ENCODE measurements around the gene RASAL1. TPM values are rescaled to one million over a fixed set of nuclear protein-coding genes. Genes with fewer than 3 reads are reported as not detected.

The RASAL1 gene
- polyA plus RNA-seq, 2 of the 4 experiments (the other 2 are of a cell fraction), result 0.30 to 0.34 TPM

DNA sequence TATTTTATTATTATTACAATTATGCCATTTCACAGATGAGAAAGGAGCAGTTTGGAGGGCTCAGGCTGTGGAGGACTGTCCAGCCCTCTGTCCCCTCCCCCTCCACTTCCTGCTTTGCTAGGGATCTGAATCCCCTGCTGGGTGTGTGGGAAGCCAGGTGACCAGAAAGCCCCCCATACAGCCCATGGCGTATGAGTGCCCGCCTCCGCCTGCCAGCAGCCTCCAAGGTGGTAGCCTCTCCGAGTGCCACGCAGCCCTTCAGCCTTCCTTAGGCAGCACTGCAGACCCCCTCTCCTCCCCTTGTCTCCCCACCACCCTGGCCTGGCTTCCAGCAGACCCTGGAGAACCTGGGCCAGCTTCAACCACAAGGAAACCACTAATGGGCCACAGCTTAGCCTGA lies 66.4 kb downstream of the RASAL1 start:
- 74% methylated on average over 5 of the region's 5 CpGs for WGBS (ENCODE audit: missing lambda C conversion rate)
- Histone ChIP-seq H3K4me3 (no peak overlapping the region), H3K4me2 (no peak overlapping the region), H3K27ac (no peak overlapping the region), H3K9me3 (no peaks in the 10 kb centered on the region), H3K4me1 (peaks cover 8% of the 10 kb centered on the region)
- no peak for ATAC-seq
- no peak for FAIRE-seq
- TF ChIP-seq FOSB (CRISPR knock-in tag; IDR thresholded peaks at IDR 0.05), result no peak
- TF ChIP-seq HEYL (CRISPR knock-in tag; IDR thresholded peaks at IDR 0.05), result no peak
- TF ChIP-seq ZC3H11A (IDR thresholded peaks at IDR 0.05), result no peak
- TF ChIP-seq HOXA7 (CRISPR knock-in tag; IDR thresholded peaks at IDR 0.05), result no peak
- TF ChIP-seq ATOH8 (CRISPR knock-in tag; IDR thresholded peaks at IDR 0.05; ENCODE audit: low read depth), result no peak
- TF ChIP-seq CEBPB (IDR thresholded peaks at IDR 0.05), result no peak
- no peak for TF ChIP-seq ZSCAN20 (CRISPR knock-in tag; IDR thresholded peaks at IDR 0.05)
- TF ChIP-seq PBX3 (IDR thresholded peaks at IDR 0.05), result no peak
- TF ChIP-seq HDAC2 (IDR thresholded peaks at IDR 0.05), result no peak
- ChIA-PET POLR2A (no interaction called here), CTCF (interaction anchor here (0.9 to 3.0 kb wide), 4 partner anchors 11 to 168 kb away, joined by 3 to 22 read pairs (median 6); no protein-coding TSS in a partner anchor)
- no peak for DNase-seq (ENCODE audit: low read depth in 1 of 2, low spot score in 1 of 2)

DNA sequence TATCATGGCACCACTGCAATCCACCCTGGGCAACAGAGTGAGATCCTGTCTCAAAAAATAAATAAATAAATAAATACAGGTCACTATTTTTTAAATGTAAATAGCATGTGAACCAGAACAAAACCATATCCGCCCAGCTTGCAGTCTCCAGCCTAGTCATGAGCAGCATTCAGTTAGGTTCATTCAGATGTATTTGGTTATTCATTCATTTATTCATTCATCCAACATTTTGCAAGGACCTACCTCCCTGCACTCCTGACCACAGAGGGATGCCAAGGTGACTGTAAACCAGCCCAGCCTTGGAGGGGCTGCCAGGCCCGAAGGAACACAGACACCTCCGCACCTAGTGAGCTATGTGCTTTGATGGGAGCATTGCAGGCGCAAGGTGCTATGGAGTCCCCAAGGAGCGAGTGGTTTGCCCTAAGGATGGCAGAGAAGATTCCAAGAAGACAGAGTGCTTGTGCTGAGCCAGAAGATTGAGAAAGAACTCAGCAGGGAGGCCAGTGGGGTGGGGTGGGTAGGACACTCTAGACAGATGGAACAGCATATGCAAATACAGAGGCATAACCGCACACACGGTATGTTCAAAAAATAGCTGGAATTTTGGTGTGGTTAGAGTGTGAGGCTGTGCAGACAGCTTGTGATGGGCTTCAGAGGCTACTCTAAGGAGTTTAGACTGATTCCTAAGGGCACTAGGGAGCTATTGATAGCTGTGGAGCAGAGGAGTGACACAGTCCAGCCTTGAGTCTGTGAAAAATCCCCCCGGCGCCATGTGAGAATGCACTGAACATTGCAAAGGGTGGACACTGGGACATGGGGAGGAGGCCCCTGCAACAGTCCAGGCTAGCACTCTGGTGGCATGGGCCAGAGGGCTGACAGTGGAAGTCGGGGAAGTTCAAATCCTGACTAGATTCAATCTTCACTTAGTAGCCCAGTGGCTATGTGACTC lies 67.3 kb downstream of the RASAL1 start:
- POLR2A ChIA-PET, result no interaction called here
- Histone ChIP-seq H3K4me3 (no peak overlapping the region), H3K4me2 (no peak overlapping the region), H3K9me3 (no peaks in the 10 kb centered on the region), H3K27ac (no peak overlapping the region), H3K4me1 (peaks cover 8% of the 10 kb centered on the region)
- WGBS (ENCODE audit: missing lambda C conversion rate), result 68% methylated on average over 10 of the region's 10 CpGs
- FAIRE-seq (no peak), DNase-seq (ENCODE audit: low read depth in 1 of 2, low spot score in 1 of 2) (no peak), ATAC-seq (no peak)
- TF ChIP-seq ZFP36 (IDR thresholded peaks at IDR 0.05; ENCODE audit: borderline replicate concordance, partially characterized antibody) (peak; percentile 43), FOSL2 (IDR thresholded peaks at IDR 0.05) (no peak), FOSL2 (CRISPR knock-in tag; IDR thresholded peaks at IDR 0.05) (no peak)
- CTCF ChIA-PET, result interaction anchor here (1.0 to 1.1 kb wide), 2 partner anchors 19 to 357 kb away, joined by 3 to 4 read pairs; no protein-coding TSS in a partner anchor

DNA sequence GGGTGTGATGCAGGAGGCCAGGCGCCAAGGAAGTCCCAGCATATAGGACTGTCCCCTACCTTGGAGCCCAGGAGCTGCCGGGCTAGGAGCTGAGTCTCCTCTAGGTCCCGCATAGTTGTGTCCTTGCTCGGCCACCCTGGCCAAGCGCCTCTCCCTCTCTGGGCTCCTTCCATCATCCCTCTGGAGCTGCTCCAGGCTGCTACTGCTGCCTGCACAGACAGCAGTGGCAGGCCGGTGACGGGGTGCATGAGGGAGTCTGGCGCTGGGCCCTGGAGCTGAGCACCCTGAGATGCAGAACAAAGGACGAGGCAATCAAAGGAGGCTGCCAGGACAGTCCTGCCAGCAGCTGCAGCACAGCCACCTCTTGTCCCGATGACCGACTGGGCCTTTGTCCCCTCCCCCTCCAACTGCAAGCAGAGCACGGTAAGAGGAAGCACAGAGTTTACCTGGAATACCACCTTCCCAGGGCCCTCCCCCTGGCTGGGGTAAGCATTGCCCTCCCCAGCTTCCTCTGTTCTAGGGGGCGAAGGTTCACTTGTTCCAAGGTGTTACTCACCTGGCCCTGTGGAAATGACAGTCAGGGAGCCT lies 68.7 kb downstream of the RASAL1 start:
- H3K4me2 ChIP-seq, result no peak overlapping the region
- TF ChIP-seq KDM5A (IDR thresholded peaks at IDR 0.05) (no peak), TFCP2L1 (CRISPR knock-in tag; IDR thresholded peaks at IDR 0.05) (no peak), POLR2A (IDR thresholded peaks at IDR 0.05; ENCODE audit: low read length) (no peak), ATOH8 (CRISPR knock-in tag; IDR thresholded peaks at IDR 0.05; ENCODE audit: low read depth) (no peak), ZC3H11A (IDR thresholded peaks at IDR 0.05) (no peak), HOXB13 (CRISPR knock-in tag; IDR thresholded peaks at IDR 0.05; ENCODE audit: low read depth) (no peak), ZSCAN20 (CRISPR knock-in tag; IDR thresholded peaks at IDR 0.05) (no peak), CBX8 (IDR thresholded peaks at IDR 0.05) (no peak), HEYL (CRISPR knock-in tag; IDR thresholded peaks at IDR 0.05) (no peak)
- TF ChIP-seq, protein P1, sequence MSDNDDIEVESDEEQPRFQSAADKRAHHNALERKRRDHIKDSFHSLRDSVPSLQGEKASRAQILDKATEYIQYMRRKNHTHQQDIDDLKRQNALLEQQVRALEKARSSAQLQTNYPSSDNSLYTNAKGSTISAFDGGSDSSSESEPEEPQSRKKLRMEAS (IDR thresholded peaks at IDR 0.05), result no peak
- TF ChIP-seq, protein P2, sequence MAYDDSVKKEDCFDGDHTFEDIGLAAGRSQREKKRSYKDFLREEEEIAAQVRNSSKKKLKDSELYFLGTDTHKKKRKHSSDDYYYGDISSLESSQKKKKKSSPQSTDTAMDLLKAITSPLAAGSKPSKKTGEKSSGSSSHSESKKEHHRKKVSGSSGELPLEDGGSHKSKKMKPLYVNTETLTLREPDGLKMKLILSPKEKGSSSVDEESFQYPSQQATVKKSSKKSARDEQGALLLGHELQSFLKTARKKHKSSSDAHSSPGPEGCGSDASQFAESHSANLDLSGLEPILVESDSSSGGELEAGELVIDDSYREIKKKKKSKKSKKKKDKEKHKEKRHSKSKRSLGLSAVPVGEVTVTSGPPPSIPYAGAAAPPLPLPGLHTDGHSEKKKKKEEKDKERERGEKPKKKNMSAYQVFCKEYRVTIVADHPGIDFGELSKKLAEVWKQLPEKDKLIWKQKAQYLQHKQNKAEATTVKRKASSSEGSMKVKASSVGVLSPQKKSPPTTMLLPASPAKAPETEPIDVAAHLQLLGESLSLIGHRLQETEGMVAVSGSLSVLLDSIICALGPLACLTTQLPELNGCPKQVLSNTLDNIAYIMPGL (CRISPR knock-in tag; IDR thresholded peaks at IDR 0.05; ENCODE audit: borderline replicate concordance), result no peak
- TF ChIP-seq, protein P3, sequence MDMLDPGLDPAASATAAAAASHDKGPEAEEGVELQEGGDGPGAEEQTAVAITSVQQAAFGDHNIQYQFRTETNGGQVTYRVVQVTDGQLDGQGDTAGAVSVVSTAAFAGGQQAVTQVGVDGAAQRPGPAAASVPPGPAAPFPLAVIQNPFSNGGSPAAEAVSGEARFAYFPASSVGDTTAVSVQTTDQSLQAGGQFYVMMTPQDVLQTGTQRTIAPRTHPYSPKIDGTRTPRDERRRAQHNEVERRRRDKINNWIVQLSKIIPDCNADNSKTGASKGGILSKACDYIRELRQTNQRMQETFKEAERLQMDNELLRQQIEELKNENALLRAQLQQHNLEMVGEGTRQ (IDR thresholded peaks at IDR 0.05), result no peak
- WGBS (ENCODE audit: missing lambda C conversion rate), result 63% methylated on average over 12 of the region's 13 CpGs
- no peak for ATAC-seq
- ChIA-PET CTCF (interaction anchor here (0.8 to 2.9 kb wide), 5 partner anchors 15 to 110 kb away, joined by 3 to 20 read pairs (median 4); no protein-coding TSS in a partner anchor), POLR2A (no interaction called here)
- FAIRE-seq, result no peak
- H3K4me1 ChIP-seq, result peaks cover 2% of the 10 kb centered on the region
- no peaks in the 10 kb centered on the region for H3K9me3 ChIP-seq
- no peak for DNase-seq (ENCODE audit: low read depth in 1 of 2, low spot score in 1 of 2)
- H3K27ac ChIP-seq, result no peak overlapping the region
- H3K4me3 ChIP-seq, result no peak overlapping the region
